Measurements from ENCODE around the gene SUPT20H. TPM values are rescaled to one million over a fixed set of nuclear protein-coding genes. Genes with fewer than 3 reads are reported as not detected.

SUPT20H gene
- total and polyA plus RNA-seq, 12 donors: 17.9 to 55.2 (median 40.4) TPM

DNA sequence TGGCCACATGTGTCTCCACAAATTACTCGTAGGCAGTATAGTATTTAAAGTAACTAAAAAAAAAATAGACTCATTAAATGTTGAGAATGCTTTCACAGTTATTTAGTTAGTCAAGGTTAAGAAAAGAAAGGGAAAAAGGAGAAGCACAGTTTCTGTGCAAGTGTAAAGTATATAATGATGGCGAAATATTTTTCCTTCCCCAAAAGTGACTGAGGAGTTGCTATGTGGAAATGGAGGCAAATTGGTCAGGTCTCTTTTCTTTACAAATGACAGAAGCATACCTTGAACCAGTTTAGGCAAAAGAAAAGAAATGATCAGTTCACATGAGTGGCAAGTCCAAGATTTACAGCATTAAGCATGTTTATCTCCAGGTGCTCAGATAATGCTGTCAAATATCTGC lies 28.0 kb upstream of the SUPT20H start:
- intact Hi-C loops (cut with DNase I): no loop called here
- no peak for TF ChIP-seq POLR2A (IDR thresholded peaks at IDR 0.05)
- TF ChIP-seq, protein P1, sequence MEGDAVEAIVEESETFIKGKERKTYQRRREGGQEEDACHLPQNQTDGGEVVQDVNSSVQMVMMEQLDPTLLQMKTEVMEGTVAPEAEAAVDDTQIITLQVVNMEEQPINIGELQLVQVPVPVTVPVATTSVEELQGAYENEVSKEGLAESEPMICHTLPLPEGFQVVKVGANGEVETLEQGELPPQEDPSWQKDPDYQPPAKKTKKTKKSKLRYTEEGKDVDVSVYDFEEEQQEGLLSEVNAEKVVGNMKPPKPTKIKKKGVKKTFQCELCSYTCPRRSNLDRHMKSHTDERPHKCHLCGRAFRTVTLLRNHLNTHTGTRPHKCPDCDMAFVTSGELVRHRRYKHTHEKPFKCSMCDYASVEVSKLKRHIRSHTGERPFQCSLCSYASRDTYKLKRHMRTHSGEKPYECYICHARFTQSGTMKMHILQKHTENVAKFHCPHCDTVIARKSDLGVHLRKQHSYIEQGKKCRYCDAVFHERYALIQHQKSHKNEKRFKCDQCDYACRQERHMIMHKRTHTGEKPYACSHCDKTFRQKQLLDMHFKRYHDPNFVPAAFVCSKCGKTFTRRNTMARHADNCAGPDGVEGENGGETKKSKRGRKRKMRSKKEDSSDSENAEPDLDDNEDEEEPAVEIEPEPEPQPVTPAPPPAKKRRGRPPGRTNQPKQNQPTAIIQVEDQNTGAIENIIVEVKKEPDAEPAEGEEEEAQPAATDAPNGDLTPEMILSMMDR (IDR thresholded peaks at IDR 0.05): no peak

DNA sequence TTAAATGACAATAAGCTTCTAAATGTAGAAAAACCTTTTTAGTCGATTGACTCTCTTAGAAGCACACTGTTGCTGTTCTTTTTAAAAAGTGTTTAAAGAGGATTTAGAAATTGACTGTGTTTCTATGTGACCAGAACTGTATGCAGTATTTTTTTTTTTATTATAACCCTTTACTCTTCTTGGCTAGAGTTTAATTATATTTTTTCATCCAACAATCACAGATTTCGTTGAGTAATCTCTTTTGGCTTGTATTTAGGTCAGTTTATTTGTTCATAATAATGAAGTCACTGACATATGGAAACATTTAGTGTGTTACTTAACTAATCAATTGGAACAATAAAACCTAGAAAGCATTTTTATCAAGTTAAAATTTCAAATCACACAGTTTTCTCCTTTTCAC lies 26.1 kb upstream of the SUPT20H start:
- Histone ChIP-seq H3K4me3 (no peak overlapping the region), H3K4me1 (replicated peaks in 1 of 2) (no peaks in the 10 kb centered on the region)

More for the DNA sequence above, 28.0 kb upstream of the SUPT20H start:
- no peaks in the 10 kb centered on the region for H3K36me3 ChIP-seq (replicated peaks in 1 of 2)
- no peaks in the 10 kb centered on the region for H3K27me3 ChIP-seq
- H3K4me1 ChIP-seq (replicated peaks in 1 of 2): no peaks in the 10 kb centered on the region
- H3K4me3 ChIP-seq: no peak overlapping the region
- no peaks in the 10 kb centered on the region for H3K9me3 ChIP-seq (replicated peaks in 1 of 3)
- no peak for DNase-seq
- no peak overlapping the region for H3K27ac ChIP-seq
- 60 to 70% (median 68%) methylated on average over 2 of the region's 2 CpGs for WGBS, 4 donors

DNA sequence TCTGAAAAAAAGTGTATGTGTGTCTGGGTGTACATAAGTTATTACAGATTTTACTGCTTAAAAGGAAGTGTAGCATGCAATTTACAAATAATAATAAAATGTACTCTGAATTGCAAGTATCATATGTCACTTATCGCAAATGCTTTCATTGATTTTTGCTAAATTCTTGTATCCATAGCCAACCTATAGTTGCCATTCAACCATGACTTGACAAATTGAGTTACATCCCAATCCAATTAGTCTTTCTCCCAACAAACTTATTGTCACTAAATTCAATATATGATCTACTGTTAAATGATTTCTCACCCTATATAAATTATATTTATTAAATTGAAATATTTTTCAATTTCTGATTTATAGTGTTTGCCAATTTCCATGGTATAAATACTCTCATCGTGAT lies 17.3 kb upstream of the SUPT20H start:
- Histone ChIP-seq H3K4me1 (replicated peaks in 1 of 2) (no peaks in the 10 kb centered on the region), H3K27me3 (no peaks in the 10 kb centered on the region), H3K9me3 (replicated peaks in 1 of 3) (no peaks in the 10 kb centered on the region), H3K27ac (no peak overlapping the region), H3K4me3 (no peak overlapping the region), H3K36me3 (replicated peaks in 1 of 2) (no peaks in the 10 kb centered on the region)
- intact Hi-C loops (cut with DNase I): loop anchor here in 1 of 2 donors (5.0 kb wide), 1 partner anchor 530 kb away; no protein-coding TSS in a partner anchor
- 86 to 94% (median 92%) methylated on average over 2 of the region's 2 CpGs for WGBS, 4 donors
- no peak for TF ChIP-seq POLR2A (IDR thresholded peaks at IDR 0.05)
- TF ChIP-seq, protein P1 (IDR thresholded peaks at IDR 0.05): no peak
- DNase-seq: no peak

More for the DNA sequence above, 26.1 kb upstream of the SUPT20H start:
- intact Hi-C loops (cut with DNase I): no loop called here
- no peak for TF ChIP-seq POLR2A (IDR thresholded peaks at IDR 0.05)
- DNase-seq: no peak
- WGBS, 4 donors: 49 to 68% (median 58%) methylated on average over 2 of the region's 2 CpGs
- no peak overlapping the region for H3K27ac ChIP-seq
- H3K36me3 ChIP-seq (replicated peaks in 1 of 2): no peaks in the 10 kb centered on the region
- no peaks in the 10 kb centered on the region for H3K27me3 ChIP-seq
- H3K9me3 ChIP-seq (replicated peaks in 1 of 3): no peaks in the 10 kb centered on the region

DNA sequence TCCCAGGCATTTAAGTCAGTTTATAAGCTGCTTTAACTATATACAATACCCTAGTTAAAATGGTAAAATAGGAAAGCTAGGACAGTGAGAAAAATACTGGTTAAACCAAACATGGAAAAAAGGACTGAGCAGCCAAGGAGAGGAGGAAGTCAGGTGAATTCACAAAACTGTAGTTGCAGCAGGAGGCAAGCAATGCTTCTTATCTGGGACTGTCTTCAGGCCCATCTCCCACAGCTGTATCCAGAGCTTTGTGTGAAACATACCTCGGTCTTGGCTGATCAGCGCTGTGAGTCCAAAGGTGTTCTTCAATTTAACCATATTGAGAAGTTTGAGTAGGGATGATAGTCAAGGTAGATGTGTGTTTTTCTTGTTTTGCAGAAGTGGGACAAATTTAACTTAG lies 15.7 kb upstream of the SUPT20H start:
- TF ChIP-seq POLR2A (IDR thresholded peaks at IDR 0.05): no peak
- TF ChIP-seq, protein P1 (IDR thresholded peaks at IDR 0.05): no peak
- H3K36me3 ChIP-seq (replicated peaks in 1 of 2): no peaks in the 10 kb centered on the region
- WGBS, 4 donors: 78 to 91% (median 85%) methylated on average over 2 of the region's 2 CpGs

DNA sequence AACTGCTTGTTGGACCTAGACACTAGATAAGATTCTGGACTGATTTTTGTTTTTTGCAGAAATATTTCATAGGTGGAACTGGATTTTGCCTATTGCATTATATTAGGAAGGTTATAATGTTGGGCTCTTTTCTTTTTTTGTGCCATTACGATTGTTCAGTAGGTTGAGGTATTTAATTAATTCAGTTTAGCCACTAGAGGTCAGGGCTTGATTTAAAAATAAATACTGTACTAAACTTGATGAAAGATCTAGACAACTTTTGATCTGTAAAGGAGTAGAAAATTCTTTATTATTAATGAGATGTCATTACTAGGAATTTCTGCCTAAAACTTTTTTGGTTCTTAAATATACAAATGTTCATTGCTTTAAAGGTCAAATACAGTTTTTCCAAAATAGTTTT lies 15.2 kb upstream of the SUPT20H start:
- Histone ChIP-seq H3K27me3 (no peaks in the 10 kb centered on the region), H3K27ac (no peak overlapping the region), H3K4me1 (replicated peaks in 1 of 2) (no peaks in the 10 kb centered on the region), H3K36me3 (replicated peaks in 1 of 2) (no peaks in the 10 kb centered on the region), H3K9me3 (replicated peaks in 1 of 3) (no peaks in the 10 kb centered on the region), H3K4me3 (no peak overlapping the region)
- intact Hi-C loops (cut with DNase I): loop anchor here in 1 of 2 donors (5.0 kb wide), 1 partner anchor 533 kb away; no protein-coding TSS in a partner anchor
- no peak for DNase-seq
- WGBS, 4 donors: 2 to 4% (median 3%) methylated on average over 1 of the region's 1 CpG
- TF ChIP-seq, protein P1 (IDR thresholded peaks at IDR 0.05): peak; percentile 19 to 56 (median 44)
- TF ChIP-seq POLR2A (IDR thresholded peaks at IDR 0.05): no peak

More for the DNA sequence above, 15.7 kb upstream of the SUPT20H start:
- intact Hi-C loops (cut with DNase I): loop anchor here in 1 of 2 donors (5.0 kb wide), 1 partner anchor 532 kb away; no protein-coding TSS in a partner anchor
- Histone ChIP-seq H3K27me3 (no peaks in the 10 kb centered on the region), H3K9me3 (replicated peaks in 1 of 3) (no peaks in the 10 kb centered on the region), H3K4me3 (no peak overlapping the region), H3K4me1 (replicated peaks in 1 of 2) (no peaks in the 10 kb centered on the region), H3K27ac (no peak overlapping the region)
- no peak for DNase-seq

Data from adrenal gland (tissue), 12 donors.